Adrenal gland (tissue), 5 donors: ENCODE measurements around the gene SPIB.

Experiments
- CTCF ChIP-seq, 6 experiments: fragments of 450-650 bp in 4 of 6; fragments of 200-600 bp in 2 of 6; sonication (generic) in 1 of 6; IDR thresholded peaks; 1 replicate in 5 of 6; 2 replicates in 1 of 6; pipeline versions ENCODE4 v1.5.1 to v1.8.0; 2016 to 2021; ENCODE audit warnings: antibody characterized with exemption in 6 of 6, mild to moderate bottlenecking in 2 of 6, moderate library complexity in 1 of 6
- POLR2A ChIP-seq, 2 donors: fragments of 450-650 bp; IDR thresholded peaks; one replicate each; pipeline ENCODE4 v1.6.1; 2017; ENCODE audit warnings: antibody characterized with exemption in 2 of 2, mild to moderate bottlenecking in 2 of 2, moderate library complexity in 1 of 2
- donor health status: DM: no; HTN: no; CAD: no.

- no peak for TF ChIP-seq CTCF (IDR thresholded peaks at IDR 0.05)
- no peak for TF ChIP-seq POLR2A (IDR thresholded peaks at IDR 0.05)
Observed at GRCh38 chr19:50428772-50429463, 10.2 kb downstream of the SPIB start.
